EH (cell line): ENCODE measurements around the gene TMEM266.
A peak's percentile ranks its signal among the peaks of the same experiment; 100 is the strongest.
"Not testable (repeated sequence)": the region's sequence is repeated elsewhere in the genome, so short reads cannot be mapped to it uniquely, and the experiment has no call there.

Experiments
- DNase-seq: peaks from one replicate; pipeline ENCODE4 v3.0.0-alpha.2; 2015; ENCODE audit warnings: low read depth

The TMEM266 gene, protein sequence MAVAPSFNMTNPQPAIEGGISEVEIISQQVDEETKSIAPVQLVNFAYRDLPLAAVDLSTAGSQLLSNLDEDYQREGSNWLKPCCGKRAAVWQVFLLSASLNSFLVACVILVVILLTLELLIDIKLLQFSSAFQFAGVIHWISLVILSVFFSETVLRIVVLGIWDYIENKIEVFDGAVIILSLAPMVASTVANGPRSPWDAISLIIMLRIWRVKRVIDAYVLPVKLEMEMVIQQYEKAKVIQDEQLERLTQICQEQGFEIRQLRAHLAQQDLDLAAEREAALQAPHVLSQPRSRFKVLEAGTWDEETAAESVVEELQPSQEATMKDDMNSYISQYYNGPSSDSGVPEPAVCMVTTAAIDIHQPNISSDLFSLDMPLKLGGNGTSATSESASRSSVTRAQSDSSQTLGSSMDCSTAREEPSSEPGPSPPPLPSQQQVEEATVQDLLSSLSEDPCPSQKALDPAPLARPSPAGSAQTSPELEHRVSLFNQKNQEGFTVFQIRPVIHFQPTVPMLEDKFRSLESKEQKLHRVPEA

GRCh38 chr15:76059320-76060117, at the start of gene TMEM266:
Gene TMEM266, plus strand, starts transcription at chr15:76059985. Its CDS starts 74,279 bp downstream, at chr15:76134264.
- peak; percentile 15 for DNase-seq

GRCh38 chr15:76010613-76011012, 49.2 kb upstream of the TMEM266 start:
- DNase-seq = no peak

GRCh38 chr15:76011627-76012551, 47.9 kb upstream of the TMEM266 start, which contains the start of gene NRG4:
Gene NRG4, minus strand, starts transcription at chr15:76012424. Its CDS starts 1,194 bp downstream, at chr15:76011230.
- DNase-seq = no peak

DNA sequence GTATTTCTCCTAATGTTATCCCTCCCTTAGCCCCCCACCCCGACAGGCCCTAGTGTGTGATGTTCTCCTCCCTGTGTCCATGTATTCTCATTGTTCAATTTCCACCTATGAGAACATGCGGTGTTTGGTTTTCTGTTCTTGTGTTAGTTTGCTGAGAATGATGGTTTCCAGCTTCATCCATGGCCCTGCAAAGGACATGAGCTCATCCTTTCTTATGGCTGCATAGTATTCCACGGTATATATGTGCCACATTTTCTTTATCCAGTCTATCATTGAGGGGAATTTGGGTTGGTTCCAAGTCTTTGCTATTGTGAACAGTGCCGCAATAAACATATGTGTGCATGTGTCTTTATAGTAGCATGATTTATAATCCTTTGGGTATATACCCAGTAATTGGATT, 46.3 kb upstream of the TMEM266 start:
- not testable (repeated sequence) for DNase-seq

DNA sequence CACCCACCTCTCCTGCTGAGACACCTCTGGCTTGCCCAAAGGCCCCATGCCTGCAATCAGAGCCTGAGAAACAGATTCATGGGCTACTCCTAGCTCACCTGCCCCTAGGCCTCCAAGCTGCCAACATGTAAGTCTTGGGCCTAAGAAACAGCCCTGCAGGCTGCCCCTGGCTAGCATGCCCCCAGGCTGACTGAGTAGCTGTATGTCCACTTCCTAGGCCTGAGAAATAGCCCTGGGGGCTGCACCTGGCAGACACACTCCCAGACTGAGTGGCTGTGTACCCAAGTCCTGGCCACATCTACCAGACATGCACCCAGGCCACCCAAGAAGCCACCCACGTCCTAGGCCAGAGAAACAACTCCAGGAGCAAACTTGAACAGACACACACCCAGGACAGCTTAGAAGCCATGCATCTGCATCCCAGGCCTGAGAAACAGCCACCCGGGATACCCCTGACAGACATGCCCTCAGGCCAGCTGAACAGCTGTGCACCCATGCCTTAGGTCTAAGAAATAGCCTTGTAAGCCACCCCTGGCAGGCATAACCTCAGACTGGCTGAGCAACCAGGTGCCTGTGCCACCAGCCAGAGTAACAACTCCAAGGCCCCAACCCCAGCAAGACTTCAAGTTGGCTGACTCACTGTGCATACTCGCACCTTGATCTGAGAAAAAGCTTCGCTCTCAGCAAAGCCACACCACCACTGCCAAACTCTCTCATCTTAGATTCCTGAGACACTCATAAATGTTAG, 35.6 kb upstream of the TMEM266 start:
- no peak for DNase-seq

DNA sequence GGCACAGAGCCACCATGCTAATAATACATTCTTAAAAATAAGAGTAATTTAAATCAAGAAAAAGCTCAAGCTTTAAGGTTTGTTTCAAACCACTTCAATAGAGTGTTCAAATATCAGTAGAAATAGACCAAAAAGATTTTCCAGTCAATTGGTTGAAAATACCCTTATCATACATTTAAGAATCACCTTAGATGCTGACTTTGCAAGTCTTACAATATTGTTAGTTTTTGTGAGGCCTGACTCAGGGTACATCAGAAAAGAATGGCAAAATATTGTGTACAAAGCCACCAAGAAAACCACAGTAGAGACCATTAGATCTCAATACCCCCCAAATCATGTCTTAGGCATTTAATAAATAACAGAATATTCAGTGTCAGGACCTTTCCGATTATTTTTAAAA, 27.7 kb upstream of the TMEM266 start:
- no peak for DNase-seq

DNA sequence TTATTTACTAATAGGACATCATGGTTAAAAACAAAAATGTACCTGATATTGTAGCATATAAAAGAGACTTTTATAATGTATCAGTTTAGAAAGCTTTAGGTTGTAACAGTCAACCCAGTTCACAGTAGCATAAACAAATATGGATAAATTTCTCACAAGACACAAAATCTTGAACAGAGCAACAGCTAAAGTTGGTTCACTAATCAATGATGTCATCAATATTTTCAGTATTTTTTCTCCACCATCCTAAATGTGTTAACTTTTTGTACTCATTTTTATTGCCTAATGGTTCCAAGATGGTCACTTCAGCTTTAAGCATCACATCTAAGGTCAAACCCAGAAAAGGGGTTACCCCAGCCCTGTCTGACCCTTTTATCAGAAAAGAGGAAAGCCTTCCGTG, 26.3 kb upstream of the TMEM266 start:
- DNase-seq = no peak

DNA sequence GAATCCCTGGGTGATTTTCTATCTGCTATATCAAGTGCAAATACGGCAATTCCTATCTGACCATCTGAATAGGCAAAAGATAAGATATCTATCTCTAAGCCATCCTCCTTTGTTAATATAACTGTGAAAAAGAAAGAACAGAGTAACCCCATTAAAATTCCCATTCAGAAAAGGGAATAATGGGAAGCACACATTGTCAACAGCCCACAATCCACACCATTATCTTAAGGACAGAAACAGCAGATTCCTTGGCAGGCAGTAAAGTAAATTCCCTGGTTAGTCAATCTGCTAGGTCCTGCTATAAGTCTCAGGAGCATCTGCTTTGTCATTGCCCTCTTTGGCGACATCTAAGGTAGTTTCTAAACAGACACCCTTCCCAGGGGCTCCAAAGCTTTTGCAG, 25.7 kb upstream of the TMEM266 start:
- DNase-seq = no peak

GRCh38 chr15:76035593-76035992, 24.2 kb upstream of the TMEM266 start:
- no peak for DNase-seq

GRCh38 chr15:76038512-76038911, 21.3 kb upstream of the TMEM266 start:
- no peak for DNase-seq

- not testable (repeated sequence) for DNase-seq
These were observed 5.6 kb upstream of the TMEM266 start for GRCh38 chr15:76054201-76054600.

DNA sequence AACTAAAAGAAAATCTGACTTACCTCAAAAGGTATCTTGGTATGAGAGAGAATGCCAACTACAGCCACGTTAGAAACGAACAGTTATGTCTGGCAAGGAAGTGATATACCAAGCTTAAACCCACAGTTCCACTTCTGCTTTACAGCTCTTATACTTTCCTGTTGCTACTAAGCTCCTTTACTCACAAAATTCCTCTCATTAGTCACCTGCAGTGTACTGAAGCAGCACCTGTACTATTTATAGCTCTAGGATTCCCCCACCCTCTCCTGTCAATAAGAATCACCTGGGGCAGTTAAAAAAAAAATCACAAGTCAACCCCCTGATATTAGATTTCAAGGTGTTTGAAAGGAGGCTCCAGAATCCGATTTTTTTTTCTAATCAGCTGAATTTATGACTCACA, 2.9 kb upstream of the TMEM266 start:
- no peak for DNase-seq

- peak; percentile 46 for DNase-seq
These were observed 2.3 kb upstream of the TMEM266 start for GRCh38 chr15:76057332-76058000.

- DNase-seq = no peak
These were observed 968 bp upstream of the TMEM266 start for GRCh38 chr15:76058714-76059319.

DNA sequence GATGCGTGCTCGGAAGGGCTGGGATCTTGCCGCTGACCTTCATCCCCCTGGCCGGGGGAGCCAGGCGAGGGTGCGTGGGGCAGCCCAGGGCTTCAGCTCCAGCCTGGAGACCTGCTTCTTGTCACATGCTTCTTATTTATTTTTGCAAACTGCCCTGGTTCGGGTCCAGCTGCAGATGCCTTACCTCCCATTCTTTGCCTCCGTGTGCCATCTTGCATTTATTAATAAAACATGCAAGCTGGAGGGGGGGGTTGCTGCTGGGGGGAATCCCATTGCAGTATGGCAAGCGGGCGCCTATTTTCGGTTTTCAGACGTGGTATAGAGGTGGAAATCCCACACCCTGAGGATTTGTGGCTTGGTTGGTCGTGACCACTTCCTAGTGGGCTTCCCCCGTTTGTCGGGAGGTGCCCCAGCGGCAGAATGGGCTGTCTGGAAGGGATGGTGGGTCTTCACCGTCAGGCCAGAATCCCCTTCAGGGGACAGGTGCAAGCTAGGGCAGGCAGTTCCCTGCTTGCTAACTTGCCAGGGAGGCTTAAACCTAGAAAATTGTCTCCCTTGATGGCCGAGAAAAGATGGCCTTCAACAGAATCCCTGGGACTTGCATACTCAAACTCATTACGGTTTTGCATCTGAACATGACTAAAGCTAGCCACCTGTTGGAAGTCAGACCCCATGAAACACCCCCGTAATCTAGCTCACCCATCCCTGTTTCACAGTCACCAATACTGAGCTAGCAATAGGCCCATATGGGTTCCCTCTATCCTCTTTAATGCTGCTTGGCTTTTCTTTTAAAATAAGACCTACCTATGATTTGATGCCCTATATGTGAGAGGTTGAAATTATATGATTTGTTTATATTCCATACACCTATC, 569 bp downstream of the TMEM266 start:
- DNase-seq = no peak

DNA sequence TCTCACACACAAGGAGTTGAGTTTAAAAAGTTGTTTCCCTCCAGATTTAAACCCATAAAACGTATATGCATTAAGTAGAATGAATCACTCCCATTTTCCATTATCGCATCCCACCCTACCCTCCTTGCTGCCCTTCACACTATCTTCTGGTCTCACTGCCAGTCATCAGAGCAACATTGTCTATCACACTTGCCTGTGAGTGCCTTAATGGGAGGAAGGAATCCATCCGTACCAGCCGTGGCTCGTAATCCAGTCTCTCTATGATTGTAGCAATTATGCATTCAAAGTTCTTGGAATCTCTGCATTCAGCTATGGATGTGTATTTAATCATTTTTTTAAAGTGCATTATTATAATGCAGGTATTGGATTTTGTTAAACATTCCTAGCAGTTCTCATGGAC, 1.9 kb downstream of the TMEM266 start:
- no peak for DNase-seq

GRCh38 chr15:76062286-76062685, 2.5 kb downstream of the TMEM266 start:
- DNase-seq = no peak

- DNase-seq = no peak
These were observed 4.6 kb downstream of the TMEM266 start for GRCh38 chr15:76064375-76064774.

DNA sequence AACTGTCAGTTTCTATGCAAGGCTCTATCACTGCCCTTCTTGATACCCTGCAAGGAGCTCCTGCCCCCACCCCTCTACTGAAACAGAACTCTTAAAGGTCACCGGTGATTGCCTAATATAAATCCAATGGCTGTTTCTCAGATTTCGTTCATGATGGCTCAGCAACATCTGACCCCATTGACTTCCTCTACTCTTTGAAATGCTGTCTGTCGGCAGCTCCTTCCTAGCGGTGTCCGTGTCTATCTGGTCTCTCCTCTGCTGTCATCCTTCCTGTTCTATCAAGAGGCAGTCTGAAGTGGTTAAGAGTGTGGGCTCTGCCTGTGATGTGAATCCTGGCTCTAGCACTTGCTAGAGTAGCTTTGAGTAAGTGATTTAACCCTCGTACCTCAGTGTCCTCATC, 5.5 kb downstream of the TMEM266 start:
- no peak for DNase-seq
